Ammon's horn (tissue), 1 donor: ENCODE results near the gene PKP4.
"Not testable (repeated sequence)": the region's sequence is repeated elsewhere in the genome, so short reads cannot be mapped to it uniquely, and the experiment has no call there.

Source experiments
- DNase-seq: peaks from one replicate; pipeline ENCODE4 v3.0.0-alpha.2; 2016; ENCODE audit warnings: low spot score

PKP4 gene

GRCh38 chr2:158687315-158687714 is 230.6 kb downstream of the PKP4 start:
- no peak for DNase-seq

DNA sequence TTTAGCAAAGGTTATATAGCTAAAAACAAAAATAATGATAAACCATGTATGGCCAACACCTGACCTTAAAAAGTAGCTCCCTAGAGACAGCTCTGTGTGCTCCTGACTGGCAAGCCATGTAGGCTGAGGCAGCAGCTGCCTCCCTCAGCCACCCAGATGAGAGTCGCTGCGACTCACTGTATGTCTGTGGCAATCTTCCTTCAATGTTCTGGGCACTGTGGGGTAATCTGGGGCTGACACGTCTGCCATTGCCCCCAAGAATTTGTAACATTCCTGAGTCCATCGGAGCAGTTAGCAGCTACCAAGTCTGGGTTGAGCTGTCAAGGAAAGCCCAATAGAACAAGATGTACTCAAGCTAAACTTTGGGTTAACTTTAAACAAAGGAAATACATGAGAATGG is 232.0 kb downstream of the PKP4 start:
- no peak for DNase-seq

DNA sequence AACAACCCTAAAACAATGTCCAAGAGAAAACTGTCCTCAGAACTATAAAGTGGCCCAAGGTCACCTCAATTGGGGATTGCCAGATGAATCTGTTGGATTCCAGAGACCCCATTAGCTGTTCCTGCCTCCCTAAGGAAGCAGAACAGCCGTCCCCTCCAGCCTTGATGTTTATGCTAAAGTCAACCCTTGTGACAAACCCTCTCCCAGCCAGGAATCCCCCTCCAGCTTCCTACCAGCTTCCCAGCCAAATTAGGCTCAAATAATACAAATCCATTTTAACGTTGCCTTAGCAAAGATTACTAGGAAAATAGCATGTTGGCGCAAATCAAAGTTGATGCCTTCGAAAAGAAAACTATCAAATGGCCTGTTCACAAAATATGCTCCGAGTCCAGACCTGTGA is 232.6 kb downstream of the PKP4 start:
- no peak for DNase-seq

DNA sequence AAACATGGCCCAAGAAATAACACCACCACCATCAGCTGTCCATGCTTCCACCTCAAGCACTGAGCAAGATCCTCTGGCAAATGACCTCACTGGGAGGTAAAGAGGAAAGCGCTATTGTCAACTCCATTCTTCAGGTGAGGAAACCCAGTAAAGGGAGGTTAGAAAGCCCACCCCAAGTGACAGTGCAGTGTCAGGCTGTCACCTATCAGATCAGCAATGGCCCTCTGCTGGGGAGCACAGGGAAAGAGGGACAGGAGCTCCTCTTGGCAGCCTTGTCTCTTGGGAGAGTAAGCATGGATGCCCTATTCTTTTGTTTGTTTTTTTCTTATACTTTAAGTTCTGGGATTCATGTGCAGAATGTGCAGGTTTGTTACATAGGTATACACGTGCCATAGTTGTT is 234.1 kb downstream of the PKP4 start:
- DNase-seq = no peak

DNA sequence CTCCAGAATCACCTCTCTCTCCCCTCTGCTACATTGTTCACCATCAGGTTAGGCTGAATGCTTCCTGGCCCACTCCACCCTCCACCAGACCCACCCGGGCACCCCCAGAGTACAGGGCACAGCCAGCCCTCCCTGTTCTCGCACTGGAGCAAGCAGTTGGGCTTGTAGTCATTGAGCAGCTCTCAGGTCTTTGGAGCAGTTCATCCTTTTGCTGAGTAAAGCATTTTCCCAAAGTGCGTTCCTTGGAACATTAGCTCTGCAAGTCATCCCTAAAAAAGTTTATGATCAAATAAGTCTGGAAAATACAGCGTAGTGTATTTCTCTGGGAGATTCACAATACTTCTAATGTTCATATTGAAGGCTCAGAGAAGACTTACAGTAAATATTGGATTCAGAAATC is 234.9 kb downstream of the PKP4 start:
- DNase-seq = no peak

- no peak for DNase-seq
These were observed 235.8 kb downstream of the PKP4 start for GRCh38 chr2:158692372-158693103.

GRCh38 chr2:158693476-158693875 is 236.7 kb downstream of the PKP4 start:
- no peak for DNase-seq

GRCh38 chr2:158695305-158695704 is 238.6 kb downstream of the PKP4 start:
- no peak for DNase-seq

DNA sequence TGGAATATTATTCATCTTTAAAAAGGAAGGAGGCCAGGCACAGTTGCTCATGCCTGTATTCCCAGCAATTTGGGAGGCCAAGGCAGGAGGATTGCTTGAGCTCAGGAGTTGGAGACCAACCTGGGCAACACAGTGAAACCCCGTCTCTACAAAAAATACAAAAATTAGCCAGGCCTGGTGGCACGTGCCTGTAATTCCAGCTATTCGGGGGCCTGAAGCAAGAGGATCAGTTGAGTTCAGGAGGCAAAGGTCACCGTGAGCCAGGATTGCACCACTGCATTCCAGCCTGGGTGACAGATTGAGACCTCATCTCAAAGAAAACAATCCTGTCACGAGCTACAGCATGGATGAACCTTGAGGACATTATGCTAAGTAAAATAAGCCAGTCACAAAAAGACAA is 239.0 kb downstream of the PKP4 start:
- DNase-seq = not testable (repeated sequence)

GRCh38 chr2:158699323-158699722 is 242.6 kb downstream of the PKP4 start:
- DNase-seq = no peak

GRCh38 chr2:158701101-158701500 is 244.3 kb downstream of the PKP4 start:
- DNase-seq = no peak

- no peak for DNase-seq
These were observed 246.0 kb downstream of the PKP4 start for GRCh38 chr2:158702740-158703139.

DNA sequence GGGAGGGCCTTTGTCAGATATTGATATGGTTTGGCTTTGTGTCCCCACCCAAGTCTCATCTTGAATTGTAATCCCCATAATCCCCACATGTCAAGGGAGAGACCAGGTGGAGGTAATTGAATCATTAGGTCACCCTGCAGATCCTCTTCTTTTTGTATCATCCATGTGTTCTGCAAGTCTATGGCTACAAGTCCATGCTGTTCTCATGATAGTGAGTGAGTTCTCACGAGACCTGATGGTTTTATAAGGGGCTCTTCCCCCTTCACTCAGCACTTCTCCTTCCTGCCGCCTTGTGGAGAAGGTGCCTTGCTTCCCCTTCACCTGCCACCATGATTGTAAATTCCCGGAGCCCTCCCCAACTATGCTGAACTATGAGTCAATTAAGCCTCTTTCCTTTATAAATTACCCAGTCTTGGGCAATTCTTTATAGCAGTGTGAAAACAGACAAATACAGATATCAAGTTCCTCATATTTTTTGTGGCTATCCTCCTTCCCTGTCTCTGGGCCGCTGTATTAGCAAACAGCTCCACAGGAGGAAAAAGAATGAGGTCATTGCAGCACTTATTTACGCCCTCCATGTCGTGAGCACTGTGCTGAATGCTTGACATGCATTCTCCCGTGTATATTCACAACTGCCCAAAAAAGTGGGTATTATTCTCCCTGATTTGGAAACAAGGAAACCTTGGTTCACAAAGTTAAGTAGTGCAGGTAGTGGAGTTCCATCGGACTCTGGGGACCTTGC is 248.1 kb downstream of the PKP4 start:
- not testable (repeated sequence) for DNase-seq

DNA sequence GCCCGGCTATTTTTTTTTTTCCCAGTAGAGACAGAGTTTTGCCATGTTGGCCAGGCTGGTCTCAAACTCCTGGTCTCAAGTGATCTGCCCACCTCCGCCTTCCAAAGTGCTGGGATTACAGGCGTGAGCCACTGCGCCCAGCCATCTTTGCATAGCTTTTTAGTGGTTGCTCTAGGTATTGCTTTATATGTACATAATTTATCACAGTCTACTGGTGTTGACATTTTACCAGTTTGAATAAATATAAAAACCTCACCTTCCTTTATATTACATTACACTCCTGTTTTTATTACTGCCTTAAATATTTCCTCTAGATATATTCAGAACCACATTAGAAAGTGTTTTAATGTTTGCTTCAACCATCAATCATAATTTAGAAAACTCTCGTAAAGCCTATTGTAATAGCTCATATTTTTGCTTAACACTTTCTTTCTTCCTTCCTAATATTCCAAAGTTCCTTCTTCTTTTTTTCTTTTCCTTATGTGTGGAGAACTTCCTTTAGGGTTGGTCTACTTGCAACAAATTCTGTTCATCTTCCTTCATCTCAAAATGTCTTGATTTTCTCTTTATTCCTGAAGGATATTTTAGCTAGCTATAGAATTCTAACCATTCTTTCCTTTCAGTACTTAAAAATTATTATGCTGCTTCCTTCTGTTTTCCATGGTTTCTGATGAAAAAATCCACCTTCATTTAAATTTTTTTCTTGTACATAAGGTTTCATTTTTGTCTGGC is 256.2 kb downstream of the PKP4 start:
- no peak for DNase-seq

DNA sequence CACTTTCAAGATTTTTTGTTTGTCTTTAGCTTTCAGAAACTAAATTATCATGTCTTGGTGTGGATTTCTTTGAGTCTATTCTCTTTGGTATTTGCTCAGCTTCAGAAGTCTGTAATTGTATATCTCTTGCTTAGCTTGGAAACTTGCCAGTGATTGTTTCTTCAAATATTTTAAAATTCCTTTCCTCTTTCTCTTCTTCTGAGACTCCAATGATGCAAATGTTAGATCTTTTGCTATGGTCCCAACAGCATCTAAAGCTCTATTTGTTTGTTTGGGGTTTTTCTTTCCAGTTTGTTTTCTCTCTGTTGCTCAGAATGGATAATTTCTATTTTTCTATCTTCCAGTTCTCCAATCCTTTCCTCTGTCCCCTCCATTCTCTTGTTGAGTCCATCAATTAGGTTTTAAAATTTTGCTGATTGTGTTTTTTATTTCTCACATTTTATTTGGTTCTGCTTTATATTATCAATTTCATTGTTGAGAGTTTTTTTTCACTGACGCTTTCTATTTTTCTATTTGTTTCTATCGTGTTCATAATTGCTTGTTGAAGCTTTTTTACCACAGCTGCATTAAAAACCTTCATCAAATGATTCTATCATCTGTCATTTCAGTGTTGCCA is 256.9 kb downstream of the PKP4 start:
- DNase-seq = no peak

- no peak for DNase-seq
These were observed 257.7 kb downstream of the PKP4 start for GRCh38 chr2:158714420-158714819.

- no peak for DNase-seq
These were observed 258.6 kb downstream of the PKP4 start for GRCh38 chr2:158715357-158715756.

DNA sequence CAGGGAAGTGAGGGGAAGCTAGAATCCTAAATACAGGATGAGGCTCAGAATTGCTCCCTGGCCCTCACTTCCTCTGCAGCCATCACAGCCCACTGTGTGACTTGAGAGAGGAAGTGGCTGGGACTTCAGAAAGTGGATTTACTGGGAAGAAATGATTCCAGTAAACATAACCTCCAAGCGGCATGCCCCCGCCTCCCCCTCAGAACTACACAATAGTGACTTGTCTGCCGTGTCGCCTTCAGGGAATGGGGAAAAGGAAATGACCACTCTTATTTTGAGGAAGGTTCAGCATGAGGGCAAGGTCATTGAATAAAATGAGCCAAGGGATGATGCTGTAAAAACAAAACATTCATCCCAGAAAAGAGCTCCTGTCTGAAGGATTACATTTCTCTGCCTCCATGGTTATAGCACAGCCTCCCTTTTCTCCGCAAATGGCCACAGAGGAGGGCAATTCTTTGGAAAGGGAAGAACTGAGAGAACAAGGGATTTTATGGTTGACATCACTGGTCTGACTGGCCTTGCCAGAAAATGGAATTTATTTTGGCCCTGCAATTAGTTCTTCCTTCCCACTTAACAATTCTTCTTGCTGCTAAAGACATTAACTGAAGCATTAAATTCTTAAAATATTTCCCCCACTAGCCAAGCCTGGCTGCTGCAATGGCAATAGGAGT is 259.5 kb downstream of the PKP4 start:
- no peak for DNase-seq

GRCh38 chr2:158716921-158717320 is 260.2 kb downstream of the PKP4 start:
- DNase-seq = no peak

GRCh38 chr2:158717366-158718195 is 260.8 kb downstream of the PKP4 start:
- no peak for DNase-seq

DNA sequence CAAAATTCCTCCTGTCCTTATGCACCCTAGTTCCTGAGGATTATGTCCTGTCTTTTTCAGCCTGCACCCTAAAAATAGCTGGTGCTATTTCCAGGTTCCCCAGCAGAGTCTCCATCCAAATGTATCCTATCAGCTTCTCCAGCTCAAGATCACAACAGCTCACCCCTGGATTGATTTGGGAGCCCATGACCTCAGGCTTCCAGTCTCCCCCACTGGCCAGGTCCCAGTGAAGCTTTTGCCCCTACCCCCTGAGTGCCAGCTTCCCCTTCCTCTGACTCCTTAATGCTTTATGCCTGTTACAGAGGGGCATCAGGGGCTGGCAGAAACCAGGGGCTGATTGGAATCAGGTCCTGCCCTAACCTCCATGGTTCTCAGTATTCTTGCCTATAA is 261.4 kb downstream of the PKP4 start:
- no peak for DNase-seq
